ENCODE results near the gene NRARP. TPM values are rescaled to one million over a fixed set of nuclear protein-coding genes. Genes with fewer than 3 reads are reported as not detected.

Gene NRARP
- total RNA-seq, 2 experiments from 2014 or later: 6.9 to 8.9 TPM

DNA sequence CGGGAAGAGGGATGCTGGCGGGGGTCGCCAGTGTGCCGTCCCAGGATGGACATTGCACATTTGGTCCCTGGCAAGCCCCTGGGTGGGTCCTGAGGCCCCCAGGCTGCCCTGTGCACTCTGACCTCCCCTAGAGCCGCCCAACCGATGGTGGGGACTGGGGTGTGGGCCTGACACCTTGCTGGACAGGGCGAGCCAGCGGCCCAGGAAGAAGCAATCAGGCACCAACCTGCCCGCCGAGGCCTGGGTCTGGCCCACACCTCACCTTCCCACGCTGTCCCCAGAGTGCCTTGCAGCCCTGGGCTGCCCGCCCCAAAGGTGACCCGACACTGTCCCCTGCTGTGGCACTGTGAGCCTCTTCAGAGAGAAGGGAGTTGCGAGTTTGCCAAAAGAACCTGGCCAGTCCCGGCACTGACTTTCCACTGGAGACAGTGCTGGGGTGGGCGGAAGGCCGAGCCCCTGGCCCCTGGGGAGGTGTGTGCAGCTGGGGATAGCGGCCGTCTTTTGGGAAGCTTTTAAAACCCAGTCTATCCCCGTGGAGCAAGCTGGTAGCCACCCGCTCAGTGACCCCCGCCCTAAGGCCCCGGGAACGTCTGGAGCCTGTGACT lies 12.0 kb upstream of the NRARP start:
- Histone ChIP-seq H3K4me3 (ENCODE audit: low read depth, low read length, poor library complexity, severe bottlenecking) (no peak overlapping the region), H4K20me1 (ENCODE audit: insufficient read depth, low read length) (no peaks in the 10 kb centered on the region), H3K79me2 (ENCODE audit: insufficient read depth, low read depth, low read length) (no peaks in the 10 kb centered on the region), H3K27ac (ENCODE audit: low read depth, low read length, poor library complexity, severe bottlenecking) (no peak overlapping the region), H3K4me1 (ENCODE audit: insufficient read depth, low read length, poor library complexity, severe bottlenecking) (peaks cover 20% of the 10 kb centered on the region), H3K36me3 (ENCODE audit: insufficient read depth, low read length) (no peaks in the 10 kb centered on the region), H3K9me2 (ENCODE audit: insufficient read depth, low read length) (no peaks in the 10 kb centered on the region), H2AFZ (ENCODE audit: low read length) (no peak overlapping the region), H3K4me2 (ENCODE audit: low read length) (no peak overlapping the region), H3K9me3 (ENCODE audit: low read length) (no peaks in the 10 kb centered on the region)
- ChIA-PET CTCF (ENCODE audit: unreplicated experiment) (no interaction called here), POLR2A (no interaction called here)
- intact Hi-C loops (cut with micrococcal nuclease; ENCODE audit: unreplicated experiment): no loop called here
- no peak for DNase-seq (ENCODE audit: low spot score)
- TF ChIP-seq CTCF (conservative IDR thresholded peaks at IDR 0.05; ENCODE audit: low read length) (no peak), EZH2phosphoT487 (IDR thresholded peaks at IDR 0.05; ENCODE audit: borderline replicate concordance, low read depth, low read length) (no peak)
- no TSS peak for BruUV-seq (replicated peaks)

DNA sequence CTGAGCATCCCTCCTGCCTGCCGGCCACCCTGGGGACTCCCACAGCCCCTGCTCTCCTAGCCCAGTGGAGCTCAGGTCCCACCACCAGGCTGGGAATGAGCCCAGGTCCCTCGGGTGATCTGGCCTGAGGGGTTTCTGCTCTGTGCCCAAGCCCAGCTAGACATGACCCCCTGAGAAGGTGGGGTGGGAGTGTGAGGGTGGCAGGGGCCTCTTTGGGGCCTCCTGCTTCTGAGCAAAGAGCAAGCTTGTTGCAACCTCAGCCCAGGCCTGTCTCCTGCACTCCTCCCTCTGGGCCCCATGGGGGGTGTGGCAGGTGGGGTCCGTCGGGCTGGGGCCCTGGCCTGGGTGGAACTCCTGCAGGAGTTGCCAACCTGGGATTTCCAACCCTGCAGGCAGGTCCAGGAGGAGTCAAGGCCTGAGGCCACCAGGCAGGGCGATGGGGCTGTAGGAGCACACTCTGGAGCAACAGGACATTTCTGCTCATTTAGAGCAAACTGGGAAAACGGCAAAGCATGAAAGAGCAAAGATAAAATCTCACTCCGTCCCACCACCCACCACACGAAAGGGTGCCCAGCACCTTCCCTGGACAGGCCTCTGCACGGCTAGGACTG lies 11.4 kb upstream of the NRARP start:
- no TSS peak for BruUV-seq (replicated peaks)
- H3K9me3 ChIP-seq (ENCODE audit: low read length): no peaks in the 10 kb centered on the region
- H3K36me3 ChIP-seq (ENCODE audit: insufficient read depth, low read length): no peaks in the 10 kb centered on the region
- ChIA-PET CTCF (ENCODE audit: unreplicated experiment) (no interaction called here), POLR2A (no interaction called here)
- no peaks in the 10 kb centered on the region for H4K20me1 ChIP-seq (ENCODE audit: insufficient read depth, low read length)
- H3K27ac ChIP-seq (ENCODE audit: low read depth, low read length, poor library complexity, severe bottlenecking): no peak overlapping the region
- intact Hi-C loops (cut with micrococcal nuclease; ENCODE audit: unreplicated experiment): no loop called here
- no peak overlapping the region for H2AFZ ChIP-seq (ENCODE audit: low read length)
- TF ChIP-seq EZH2phosphoT487 (IDR thresholded peaks at IDR 0.05; ENCODE audit: borderline replicate concordance, low read depth, low read length) (no peak), CTCF (conservative IDR thresholded peaks at IDR 0.05; ENCODE audit: low read length) (no peak)
- no peak for DNase-seq (ENCODE audit: low spot score)
- H3K4me2 ChIP-seq (ENCODE audit: low read length): no peak overlapping the region
- H3K79me2 ChIP-seq (ENCODE audit: insufficient read depth, low read depth, low read length): no peaks in the 10 kb centered on the region
- peaks cover 20% of the 10 kb centered on the region for H3K4me1 ChIP-seq (ENCODE audit: insufficient read depth, low read length, poor library complexity, severe bottlenecking)
- no peaks in the 10 kb centered on the region for H3K9me2 ChIP-seq (ENCODE audit: insufficient read depth, low read length)
- no peak overlapping the region for H3K4me3 ChIP-seq (ENCODE audit: low read depth, low read length, poor library complexity, severe bottlenecking)

GRCh38 chr9:137312852-137313325 lies 10.8 kb upstream of the NRARP start:
- no peaks in the 10 kb centered on the region for H4K20me1 ChIP-seq (ENCODE audit: insufficient read depth, low read length)
- no peak overlapping the region for H3K4me2 ChIP-seq (ENCODE audit: low read length)
- no peaks in the 10 kb centered on the region for H3K9me2 ChIP-seq (ENCODE audit: insufficient read depth, low read length)
- H3K4me3 ChIP-seq (ENCODE audit: low read depth, low read length, poor library complexity, severe bottlenecking): no peak overlapping the region
- no peak overlapping the region for H2AFZ ChIP-seq (ENCODE audit: low read length)
- intact Hi-C loops (cut with micrococcal nuclease; ENCODE audit: unreplicated experiment): no loop called here
- no peaks in the 10 kb centered on the region for H3K79me2 ChIP-seq (ENCODE audit: insufficient read depth, low read depth, low read length)
- peaks cover 20% of the 10 kb centered on the region for H3K4me1 ChIP-seq (ENCODE audit: insufficient read depth, low read length, poor library complexity, severe bottlenecking)
- no peaks in the 10 kb centered on the region for H3K36me3 ChIP-seq (ENCODE audit: insufficient read depth, low read length)
- CTCF ChIA-PET (ENCODE audit: unreplicated experiment): no interaction called here
- no TSS peak for BruUV-seq (replicated peaks)
- H3K9me3 ChIP-seq (ENCODE audit: low read length): no peaks in the 10 kb centered on the region
- no peak overlapping the region for H3K27ac ChIP-seq (ENCODE audit: low read depth, low read length, poor library complexity, severe bottlenecking)
- TF ChIP-seq CTCF (conservative IDR thresholded peaks at IDR 0.05; ENCODE audit: low read length) (no peak), EZH2phosphoT487 (IDR thresholded peaks at IDR 0.05; ENCODE audit: borderline replicate concordance, low read depth, low read length) (no peak)
- no peak for DNase-seq (ENCODE audit: low spot score)
- POLR2A ChIA-PET: no interaction called here
